K562 (cell line): ENCODE results near the gene POC1B. TPM values are rescaled to one million over a fixed set of nuclear protein-coding genes. Genes with fewer than 3 reads are reported as not detected.

ENCODE experiments used
- ATAC-seq: fragments of 200-7000 bp; cut with Tn5 transposase; 3 replicates; pipeline ENCODE4 v1.9.1; 2020; ENCODE audit warnings: moderate library complexity
- BruUV-seq: library from RNA; stranded (reverse); fragments of 400-500 nt; replicated peaks from 2 replicates; lab custom pipeline; 2021; lab: Mats Ljungman, UMichigan
- CTCF ChIA-PET: fragments of 300-600 bp; formaldehyde crosslinking; extraction: SDS; loops from one replicate; lab custom pipeline; 2021; ENCODE audit warnings: low intra/inter-chr PET ratio; lab: Yijun Ruan, JAX
- POLR2A ChIA-PET: fragments of 300-600, 350-650 bp; sonication (Branson Sonifier 250); formaldehyde crosslinking; extraction: SDS; loops from one replicate; lab custom pipeline; 2021; ENCODE audit warnings: antibody characterized with exemption, inconsistent platforms; lab: Yijun Ruan, JAX
- DNase-seq, 4 experiments: peaks; one replicate each; pipeline versions ENCODE4 v3.0.0 to v3.0.0-alpha.2; 2011 to 2018; ENCODE audit warnings: low spot score in 3 of 4, mixed read lengths in 3 of 4; ENCODE audit errors: extremely low read depth in 1 of 4
- FAIRE-seq: peaks from 2 replicates; lab custom pipeline; 2011; peaks lifted over from hg19 to GRCh38; lab: Jason Lieb, UNC
- H2AFZ ChIP-seq: 2 replicates; pipeline ENCODE4 v1.6.0; 2011; ENCODE audit warnings: low read depth, low read length, control low read depth, inconsistent platforms
- H3K27ac ChIP-seq: fragments of 200-600 bp; 3 replicates; pipeline ENCODE4 v1.8.0; 2011; ENCODE audit warnings: low read depth, mild to moderate bottlenecking, control low read depth, inconsistent platforms, low read length, moderate library complexity, mixed read lengths; ENCODE audit errors: extremely low read depth
- H3K27me3 ChIP-seq, 2 experiments: fragments of 300-600 bp in 1 of 2; 2 replicates in 1 of 2; 3 replicates in 1 of 2; pipeline versions ENCODE4 v1.6.0 to v1.8.0; 2011; ENCODE audit warnings: inconsistent platforms in 2 of 2, low read length in 2 of 2, mild to moderate bottlenecking in 1 of 2, mixed read lengths in 1 of 2, moderate library complexity in 1 of 2; ENCODE audit not compliant: control insufficient read depth in 2 of 2, insufficient read depth in 2 of 2
- H3K36me3 ChIP-seq: fragments of 300-600 bp; 3 replicates; pipeline ENCODE4 v1.8.0; 2011; ENCODE audit warnings: mild to moderate bottlenecking, low read length, inconsistent platforms; ENCODE audit not compliant: control insufficient read depth, insufficient read depth
- H3K4me1 ChIP-seq, 2 experiments: fragments of 200-600 bp in 1 of 2; replicated peaks in 1 of 2; 2 replicates in 1 of 2; 3 replicates in 1 of 2; pipeline versions ENCODE4 v1.5.1 to v1.8.0; 2011; ENCODE audit warnings: inconsistent platforms in 2 of 2, low read length in 2 of 2, mild to moderate bottlenecking in 1 of 2, mixed read lengths in 1 of 2, moderate library complexity in 1 of 2; ENCODE audit not compliant: control insufficient read depth in 2 of 2, insufficient read depth in 2 of 2
- H3K4me2 ChIP-seq: 2 replicates; pipeline ENCODE4 v1.6.1; 2011; ENCODE audit warnings: low read length, control low read depth, inconsistent platforms, mixed read lengths; ENCODE audit not compliant: insufficient read depth
- H3K4me3 ChIP-seq: fragments of 200-600 bp; sonication (generic), shearing (Covaris generic); 2 replicates; pipeline ENCODE4 v1.5.1; 2016; ENCODE audit warnings: control low read depth, inconsistent platforms
- H3K79me2 ChIP-seq: fragments of 200-600 bp; 3 replicates; pipeline ENCODE4 v1.8.0; 2011; ENCODE audit warnings: low read length, inconsistent platforms; ENCODE audit not compliant: control insufficient read depth, insufficient read depth
- H3K9ac ChIP-seq, 2 experiments: 2 replicates each; pipeline versions ENCODE4 v1.6.0 to v1.6.1; 2011; ENCODE audit warnings: low read depth in 2 of 2, low read length in 2 of 2, control low read depth in 1 of 2, inconsistent platforms in 1 of 2, mild to moderate bottlenecking in 1 of 2, mixed read lengths in 1 of 2; ENCODE audit not compliant: insufficient read depth in 1 of 2
- H3K9me1 ChIP-seq: one replicate; pipeline ENCODE4 v1.6.0; 2011; ENCODE audit warnings: inconsistent platforms, mild to moderate bottlenecking, low read length, moderate library complexity; ENCODE audit not compliant: control insufficient read depth, insufficient read depth
- H3K9me3 ChIP-seq: replicated peaks from 2 replicates; pipeline ENCODE4 v1.5.1; 2011; ENCODE audit warnings: low read depth, low read length, inconsistent platforms; ENCODE audit not compliant: control insufficient read depth, insufficient read depth
- H4K20me1 ChIP-seq: replicated peaks from 2 replicates; pipeline ENCODE4 v1.6.1; 2011; ENCODE audit warnings: low read length, inconsistent platforms, mixed read lengths; ENCODE audit not compliant: control insufficient read depth, insufficient read depth
- ATF3 ChIP-seq, 2 experiments: fragments of 450-650 bp in 1 of 2; sonication (generic) in 1 of 2; formaldehyde crosslinking in 1 of 2; IDR thresholded peaks in 1 of 2; conservative IDR thresholded peaks in 1 of 2; 2 replicates each; pipeline versions ENCODE4 v1.6.1 to v1.8.1; 2016 to 2023; ENCODE audit warnings: mild to moderate bottlenecking in 2 of 2, moderate library complexity in 2 of 2, inconsistent platforms in 1 of 2, missing genetic modification reagents in 1 of 2
- BRF1 ChIP-seq: IDR thresholded peaks from 3 replicates; pipeline ENCODE4 v1.6.1; 2011; ENCODE audit warnings: borderline replicate concordance, mild to moderate bottlenecking; ENCODE audit not compliant: insufficient read length; ENCODE audit errors: extremely low read depth
- COPS2 ChIP-seq: fragments of 450-650 bp; conservative IDR thresholded peaks from 2 replicates; pipeline ENCODE4 v1.6.1; 2016; ENCODE audit warnings: mild to moderate bottlenecking, moderate library complexity
- ETV1 ChIP-seq: fragments of 450-650 bp; conservative IDR thresholded peaks from 2 replicates; pipeline ENCODE4 v1.6.1; 2016; ENCODE audit warnings: missing genetic modification characterization, control low read depth, low read depth, missing compliant biosample characterization
- GATA2 ChIP-seq: sonication (generic); formaldehyde crosslinking; IDR thresholded peaks from 2 replicates; pipeline ENCODE4 v1.4.0; 2020; ENCODE audit warnings: mild to moderate bottlenecking, missing genetic modification reagents
- HNRNPLL ChIP-seq: fragments of 200-400 bp; formaldehyde crosslinking; IDR thresholded peaks from 2 replicates; pipeline ENCODE4 v1.6.1; 2017; ENCODE audit warnings: low read length, low read depth, mild to moderate bottlenecking; ENCODE audit not compliant: poor library complexity, severe bottlenecking
- POLR2AphosphoS5 ChIP-seq: IDR thresholded peaks from 2 replicates; pipeline ENCODE4 v1.6.1; 2011; ENCODE audit warnings: mild to moderate bottlenecking, low read depth, low read length, moderate library complexity; ENCODE audit not compliant: control insufficient read depth, insufficient read depth
- SIX5 ChIP-seq, 2 experiments: IDR thresholded peaks; 2 replicates each; pipeline ENCODE4 v1.6.1; 2011; ENCODE audit warnings: low read length in 2 of 2, borderline replicate concordance in 1 of 2, low read depth in 1 of 2, mild to moderate bottlenecking in 1 of 2, moderate library complexity in 1 of 2; ENCODE audit not compliant: insufficient read depth in 1 of 2
- TCF7 ChIP-seq: sonication (generic); IDR thresholded peaks from 2 replicates; pipeline ENCODE4 v1.6.1; 2016; ENCODE audit warnings: antibody characterized with exemption, borderline replicate concordance
- USF1 ChIP-seq: sonication (generic); formaldehyde crosslinking; IDR thresholded peaks from 2 replicates; pipeline ENCODE4 v1.9.0; 2022; ENCODE audit warnings: mild to moderate bottlenecking, missing genetic modification reagents
- ZBTB26 ChIP-seq: fragments of 450-650 bp; formaldehyde crosslinking; IDR thresholded peaks from 2 replicates; pipeline ENCODE4 v1.4.0; 2022; ENCODE audit warnings: missing genetic modification characterization
- ZNF121 ChIP-seq: sonication (generic); formaldehyde crosslinking; conservative IDR thresholded peaks from 2 replicates; pipeline ENCODE4 v1.8.0; 2022; ENCODE audit warnings: missing genetic modification reagents
- WGBS: fragments of 100-300 bp; shearing (Covaris generic); methylation state at CpG from one replicate; pipeline ENCODE4 v1.1.6; 2016; ENCODE audit warnings: low coverage, mixed read lengths; ENCODE audit not compliant: insufficient coverage; ENCODE audit errors: missing lambda C conversion rate; 5-methylcytosine and 5-hydroxymethylcytosine counted together
- in situ Hi-C: fragments of 300-500 bp; cut with MboI; formaldehyde crosslinking; loops from 4 replicates; pipeline ENCODE4 v1.15.0; 2018; ENCODE audit warnings: inconsistent platforms, mixed read lengths
- intact Hi-C: fragments of 100-400 bp; cut with micrococcal nuclease; formaldehyde crosslinking; loops from 2 replicates; pipeline ENCODE4 v1.14.2; 2022
- polyA plus RNA-seq, 8 experiments: library from polyadenylated mRNA; depleted of rRNA in 4 of 8; stranded (reverse) in 5 of 8; unstranded in 3 of 8; fragments of >200 nt; fragmentation: Nextera tagmentation in 2 of 8; fragmentation: Illumina TruSeq in 1 of 8; extraction: Ambion mirVana in 2 of 8; extraction: Trizol in 1 of 8; gene quantifications; 2 replicates each; pipeline versions ENCODE4 v1.2.1 to v1.2.3, GENCODE V29; 2011 to 2014; ENCODE audit warnings: inconsistent platforms in 1 of 8, missing spikeins in 1 of 8
- total RNA-seq, 7 experiments: library from RNA; depleted of rRNA in 6 of 7; stranded (reverse); fragments of >200 nt in 6 of 7; fragmentation: Illumina TruSeq in 2 of 7; extraction: Trizol in 2 of 7; gene quantifications; 2 replicates each; pipeline versions ENCODE4 v1.2.1 to v1.2.3, GENCODE V29; 2011 to 2021; ENCODE audit warnings: low replicate concordance in 1 of 7

POC1B gene
- total and polyA plus RNA-seq, 9 of the 15 experiments (the other 6 are each of a cell fraction or from before 2014, with no cell fraction given) = 4.5 to 16.1 (median 10.4) TPM

- intact Hi-C loops = no loop called here
- DNase-seq = no peak
- no peak overlapping the region for H2AFZ ChIP-seq
- ATAC-seq = no peak
- TF ChIP-seq TCF7 (no peak), ZNF121 (CRISPR knock-in tag) (peak; percentile 55; the same call in 1 of the 2 replicates), COPS2 (no peak), GATA2 (CRISPR knock-in tag) (no peak), ZBTB26 (no peak)
- TF ChIP-seq, all 486 proteins: peak for 1
- H3K9me3 ChIP-seq = no peaks in the 10 kb centered on the region
- H3K27me3 ChIP-seq = no peaks in the 10 kb centered on the region
- H3K9me1 ChIP-seq = no peaks in the 10 kb centered on the region
- in situ Hi-C loops = no loop called here
- ChIA-PET CTCF (no interaction called here), POLR2A (no interaction called here)
- no peaks in the 10 kb centered on the region for H4K20me1 ChIP-seq
- no peaks in the 10 kb centered on the region for H3K79me2 ChIP-seq
- H3K4me1 ChIP-seq = no peaks in the 10 kb centered on the region
- WGBS = 6% methylated on average over 3 of the region's 3 CpGs
- H3K27ac ChIP-seq = no peak overlapping the region
- no peak overlapping the region for H3K4me2 ChIP-seq
- H3K9ac ChIP-seq = no peak overlapping the region
- no peak for FAIRE-seq
- BruUV-seq = no TSS peak
- H3K36me3 ChIP-seq = no peaks in the 10 kb centered on the region
- H3K4me3 ChIP-seq = no peak overlapping the region
Observed at GRCh38 chr12:89413234-89413633, 112.6 kb downstream of the POC1B start.

GRCh38 chr12:89412665-89413064 is 113.2 kb downstream of the POC1B start:
- FAIRE-seq = no peak
- no peaks in the 10 kb centered on the region for H3K4me1 ChIP-seq
- CTCF ChIA-PET = no interaction called here
- intact Hi-C loops = no loop called here
- TF ChIP-seq ETV1 (tag) (no peak), ATF3 (IDR thresholded peaks at IDR 0.05) (no peak), ATF3 (CRISPR knock-in tag; conservative IDR thresholded peaks at IDR 0.05) (no peak), USF1 (CRISPR knock-in tag) (no peak), SIX5 (IDR thresholded peaks at IDR 0.05; ENCODE audit: borderline replicate concordance in 1 of 2, insufficient read depth in 1 of 2, low read depth in 1 of 2, low read length in 2 of 2) (no peak), BRF1 (no peak), HNRNPLL (no peak), POLR2AphosphoS5 (no peak)
- TF ChIP-seq, all 486 proteins: peak for 0
- no TSS peak for BruUV-seq
- no peak overlapping the region for H3K4me3 ChIP-seq
- no peak overlapping the region for H2AFZ ChIP-seq
- H3K4me2 ChIP-seq = no peak overlapping the region
- no peak overlapping the region for H3K27ac ChIP-seq
- H3K79me2 ChIP-seq = no peaks in the 10 kb centered on the region
- DNase-seq = no peak
- no peaks in the 10 kb centered on the region for H3K9me1 ChIP-seq
- no peak overlapping the region for H3K9ac ChIP-seq
- 48% methylated on average over 6 of the region's 6 CpGs for WGBS
- in situ Hi-C loops = no loop called here
- POLR2A ChIA-PET = no interaction called here
- no peak for ATAC-seq
- no peaks in the 10 kb centered on the region for H3K9me3 ChIP-seq
- H3K36me3 ChIP-seq = no peaks in the 10 kb centered on the region
- no peaks in the 10 kb centered on the region for H3K27me3 ChIP-seq
- no peaks in the 10 kb centered on the region for H4K20me1 ChIP-seq
